Epithelial cell of proximal tubule (primary cell): Measurements from ENCODE around the gene ZC3H7B. TPM values are rescaled to one million over a fixed set of nuclear protein-coding genes. Genes with fewer than 3 reads are reported as not detected.

Experiments used
- DNase-seq: peaks from one replicate; pipeline ENCODE4 v3.0.0-alpha.2; 2011; ENCODE audit warnings: low read depth
- H3K4me3 ChIP-seq: 2 replicates; pipeline ENCODE4 v1.5.1; 2011; ENCODE audit warnings: low read depth, mild to moderate bottlenecking, low read length
- total RNA-seq: library from RNA; depleted of rRNA; stranded (reverse); fragments of >200 nt; gene quantifications from 2 replicates; pipeline ENCODE4 v1.2.3, GENCODE V29; 2015
- TF ChIP-seq, protein P1 (sequence below): conservative IDR thresholded peaks from 2 replicates; pipeline ENCODE4 v1.5.1; 2012; ENCODE audit warnings: low read depth, mild to moderate bottlenecking, low read length

ZC3H7B gene
- total RNA-seq, 1 donor from 2014 or later, result 55.6 TPM

DNA sequence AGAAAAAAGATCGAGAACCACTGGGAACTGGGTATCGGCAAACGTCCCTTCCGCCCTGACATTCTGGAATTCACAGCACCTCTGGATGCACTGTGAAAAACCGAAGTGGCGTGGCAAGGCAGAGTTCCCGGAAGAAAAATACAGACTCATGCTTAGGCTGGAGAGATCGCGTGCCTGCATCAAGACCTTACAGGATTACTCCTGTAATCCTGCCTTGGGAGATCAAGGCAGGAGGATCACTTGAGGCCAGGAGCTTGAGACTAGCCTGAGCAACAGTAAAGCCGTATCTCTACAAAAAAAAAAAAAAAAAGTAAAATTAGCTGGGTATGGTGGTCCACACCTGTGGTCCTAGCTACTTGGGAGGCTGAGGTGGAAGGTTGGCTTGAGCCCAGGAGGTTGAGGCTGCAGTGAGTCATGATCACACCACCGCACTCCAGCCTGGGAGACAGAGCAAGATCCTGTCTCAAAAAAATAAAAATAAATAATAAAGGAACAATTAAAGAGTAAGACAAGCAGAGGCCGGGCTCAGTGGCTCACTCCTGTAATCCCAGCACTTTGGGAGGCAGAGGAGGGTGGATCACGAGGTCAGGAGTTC, 60.5 kb downstream of the ZC3H7B start:
- TF ChIP-seq, protein P1, sequence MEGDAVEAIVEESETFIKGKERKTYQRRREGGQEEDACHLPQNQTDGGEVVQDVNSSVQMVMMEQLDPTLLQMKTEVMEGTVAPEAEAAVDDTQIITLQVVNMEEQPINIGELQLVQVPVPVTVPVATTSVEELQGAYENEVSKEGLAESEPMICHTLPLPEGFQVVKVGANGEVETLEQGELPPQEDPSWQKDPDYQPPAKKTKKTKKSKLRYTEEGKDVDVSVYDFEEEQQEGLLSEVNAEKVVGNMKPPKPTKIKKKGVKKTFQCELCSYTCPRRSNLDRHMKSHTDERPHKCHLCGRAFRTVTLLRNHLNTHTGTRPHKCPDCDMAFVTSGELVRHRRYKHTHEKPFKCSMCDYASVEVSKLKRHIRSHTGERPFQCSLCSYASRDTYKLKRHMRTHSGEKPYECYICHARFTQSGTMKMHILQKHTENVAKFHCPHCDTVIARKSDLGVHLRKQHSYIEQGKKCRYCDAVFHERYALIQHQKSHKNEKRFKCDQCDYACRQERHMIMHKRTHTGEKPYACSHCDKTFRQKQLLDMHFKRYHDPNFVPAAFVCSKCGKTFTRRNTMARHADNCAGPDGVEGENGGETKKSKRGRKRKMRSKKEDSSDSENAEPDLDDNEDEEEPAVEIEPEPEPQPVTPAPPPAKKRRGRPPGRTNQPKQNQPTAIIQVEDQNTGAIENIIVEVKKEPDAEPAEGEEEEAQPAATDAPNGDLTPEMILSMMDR, result no peak
- H3K4me3 ChIP-seq, result no peak overlapping the region
- no peak for DNase-seq

GRCh38 chr22:41362615-41363014, 61.3 kb downstream of the ZC3H7B start:
- TF ChIP-seq, protein P1, result no peak
- DNase-seq, result no peak
- no peak overlapping the region for H3K4me3 ChIP-seq

DNA sequence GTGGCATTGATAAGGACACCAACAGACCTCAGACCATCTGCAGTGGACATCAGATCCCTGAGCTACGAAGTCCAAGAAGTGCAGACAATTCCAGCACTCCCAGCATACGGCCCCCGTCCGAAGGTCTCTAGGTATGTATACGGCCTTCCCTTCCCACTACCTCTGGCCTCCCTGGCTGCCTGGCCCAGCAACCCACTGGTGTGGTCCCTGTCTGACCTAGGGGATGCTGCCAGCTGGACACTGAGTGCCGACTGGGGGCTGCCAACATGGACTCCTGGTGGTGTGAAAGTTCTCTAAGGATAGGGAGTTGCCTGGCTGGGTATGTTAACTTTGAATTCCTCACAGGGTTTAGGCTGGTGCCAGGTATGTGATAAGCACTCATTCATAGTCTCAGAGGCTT, 62.9 kb downstream of the ZC3H7B start:
- DNase-seq, result no peak
- H3K4me3 ChIP-seq, result no peak overlapping the region
- TF ChIP-seq, protein P1, result no peak

- no peak overlapping the region for H3K4me3 ChIP-seq
- no peak for DNase-seq
- TF ChIP-seq, protein P1, result no peak
Observed at GRCh38 chr22:41364955-41365354, 63.6 kb downstream of the ZC3H7B start.

GRCh38 chr22:41365425-41365824, 64.1 kb downstream of the ZC3H7B start:
- no peak for DNase-seq
- no peak overlapping the region for H3K4me3 ChIP-seq
- TF ChIP-seq, protein P1, result no peak

DNA sequence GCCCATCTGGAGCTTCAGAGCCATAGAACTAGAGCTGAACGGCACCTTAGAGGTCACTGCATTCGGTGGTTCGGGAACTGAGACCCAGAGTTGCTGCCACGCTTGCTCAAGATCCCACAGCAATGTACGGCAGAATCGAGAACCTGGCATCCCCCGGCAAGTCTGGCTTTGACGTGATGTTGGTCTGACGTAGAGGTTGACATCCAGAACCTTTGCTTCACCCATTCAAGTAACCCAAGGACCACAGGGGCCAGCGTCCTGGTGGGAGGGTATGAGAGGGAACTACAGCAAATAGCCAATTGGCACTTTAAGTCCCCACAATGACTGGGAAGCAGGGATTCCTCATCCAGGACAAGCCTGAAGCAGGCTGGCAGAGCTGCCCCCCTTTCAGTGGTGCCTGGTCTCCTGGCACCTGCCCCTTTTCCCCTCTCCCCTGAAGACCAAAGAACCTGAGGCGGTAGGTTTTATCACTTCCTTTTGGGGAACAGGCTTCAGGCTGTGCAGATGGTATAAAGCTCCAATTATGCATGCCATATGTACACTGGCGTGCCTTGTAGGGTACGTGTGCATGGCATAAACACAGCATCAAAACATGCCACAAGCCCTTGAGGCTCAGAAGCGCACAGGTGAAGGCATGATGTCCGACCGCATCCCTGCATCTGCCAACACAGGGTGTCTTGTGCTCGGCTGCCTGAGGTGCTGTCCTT, 65.2 kb downstream of the ZC3H7B start:
- no peak overlapping the region for H3K4me3 ChIP-seq
- DNase-seq, result no peak
- TF ChIP-seq, protein P1, result no peak
